GM12873 (cell line): Measurements from ENCODE around the gene CLNK.
A peak's percentile ranks its signal among the peaks of the same experiment; 100 is the strongest.

Experiments used
- CTCF ChIP-seq: IDR thresholded peaks from 2 replicates; pipeline ENCODE4 v1.5.1; 2012; ENCODE audit warnings: low read depth, mild to moderate bottlenecking, moderate library complexity, low read length, control low read depth; ENCODE audit not compliant: insufficient read depth; ENCODE audit errors: missing control alignments

CLNK gene

GRCh38 chr4:10629394-10629793, 55.2 kb downstream of the CLNK start:
- no peak for TF ChIP-seq CTCF

- TF ChIP-seq CTCF: no peak
These were observed 59.4 kb downstream of the CLNK start for GRCh38 chr4:10625131-10625530.

- TF ChIP-seq CTCF: no peak
These were observed 60.7 kb downstream of the CLNK start for GRCh38 chr4:10623862-10624261.

GRCh38 chr4:10623241-10623640, 61.3 kb downstream of the CLNK start:
- TF ChIP-seq CTCF: no peak

- TF ChIP-seq CTCF: peak; percentile 60
These were observed 61.8 kb downstream of the CLNK start for GRCh38 chr4:10622728-10623127.

GRCh38 chr4:10620935-10621488, 63.6 kb downstream of the CLNK start:
- TF ChIP-seq CTCF: no peak

GRCh38 chr4:10619855-10620254, 64.7 kb downstream of the CLNK start:
- TF ChIP-seq CTCF: no peak
